Left kidney (tissue), 8 donors: ENCODE measurements around the gene MAGEB18. TPM values are rescaled to one million over a fixed set of nuclear protein-coding genes. Genes with fewer than 3 reads are reported as not detected.

Experiments used
- DNase-seq: peaks from one replicate; pipeline ENCODE4 v3.0.0-alpha.2; 2013
- long read RNA-seq, 8 donors: transcript quantifications; one replicate each; lab custom pipeline, GENCODE V29; 2026
- polyA plus RNA-seq: library from polyadenylated mRNA; unstranded; fragments of 120-200 nt; gene quantifications from one replicate; pipeline ENCODE4 v1.2.1, GENCODE V29; 2013; ENCODE audit not compliant: insufficient read length

Gene MAGEB18
- polyA plus RNA-seq, result not detected
- long read RNA-seq, donor 1, result 0 reads
- long read RNA-seq, donor 2, result 0 reads
- long read RNA-seq, donor 3, result 0 reads
- long read RNA-seq, donor 4, result 0 reads
- long read RNA-seq, donor 5, result 0 reads
- long read RNA-seq, donor 6, result 0 reads
- long read RNA-seq, donor 7, result 0 reads
- long read RNA-seq, donor 8, result 0 reads

- no peak for DNase-seq
Measured at GRCh38 chrX:26138274-26138673, at the start of gene MAGEB18. Gene MAGEB18, plus strand, starts transcription at chrX:26138343. Its CDS starts 643 bp downstream, at chrX:26138986.

GRCh38 chrX:26100421-26100920 lies 37.7 kb upstream of the MAGEB18 start:
- DNase-seq, result no peak

- DNase-seq, result no peak
Measured at GRCh38 chrX:26109142-26109541, 29.0 kb upstream of the MAGEB18 start.

- DNase-seq, result no peak
Measured at GRCh38 chrX:26146024-26146423, 7.9 kb downstream of the MAGEB18 start.

GRCh38 chrX:26160301-26160700 lies 22.2 kb downstream of the MAGEB18 start, which contains the start of gene MAGEB6B:
Gene MAGEB6B, plus strand, starts transcription at chrX:26160601. Its CDS starts 0 bp downstream, at chrX:26160601.
- no peak for DNase-seq

Other genes with a start within 250 kb of the MAGEB18 start
- gene MAGEB6B, start 22.3 kb downstream of the MAGEB18 start, polyA plus RNA-seq, result not detected
- not detected for gene MAGEB6, start 54.1 kb downstream of the MAGEB18 start, polyA plus RNA-seq
- gene MAGEB5, start 77.8 kb downstream of the MAGEB18 start, polyA plus RNA-seq, result not detected